Measurements from ENCODE around the gene KIRREL3. TPM values are rescaled to one million over a fixed set of nuclear protein-coding genes. Genes with fewer than 3 reads are reported as not detected.

Gene KIRREL3
- polyA plus RNA-seq, 1 donor (not counting 4 experiments of a cell fraction or from before 2014, with no cell fraction given) = 0.04 TPM

- no peak overlapping the region for H2AFZ ChIP-seq (ENCODE audit: control insufficient read depth, low read length)
- H3K9me1 ChIP-seq (ENCODE audit: control insufficient read depth, extremely low read depth, insufficient read depth, low read length) = no peaks in the 10 kb centered on the region
- dilution Hi-C loops (cut with MboI; ENCODE audit: extremely low pct_ligation_motif_present, low sequenced_read_pairs) = no loop called here
- H3K4me1 ChIP-seq (ENCODE audit: control insufficient read depth, extremely low read depth, insufficient read depth, low read length) = no peaks in the 10 kb centered on the region
- no peak for DNase-seq (ENCODE audit: low read depth, low spot score)
- TF ChIP-seq, protein P1, sequence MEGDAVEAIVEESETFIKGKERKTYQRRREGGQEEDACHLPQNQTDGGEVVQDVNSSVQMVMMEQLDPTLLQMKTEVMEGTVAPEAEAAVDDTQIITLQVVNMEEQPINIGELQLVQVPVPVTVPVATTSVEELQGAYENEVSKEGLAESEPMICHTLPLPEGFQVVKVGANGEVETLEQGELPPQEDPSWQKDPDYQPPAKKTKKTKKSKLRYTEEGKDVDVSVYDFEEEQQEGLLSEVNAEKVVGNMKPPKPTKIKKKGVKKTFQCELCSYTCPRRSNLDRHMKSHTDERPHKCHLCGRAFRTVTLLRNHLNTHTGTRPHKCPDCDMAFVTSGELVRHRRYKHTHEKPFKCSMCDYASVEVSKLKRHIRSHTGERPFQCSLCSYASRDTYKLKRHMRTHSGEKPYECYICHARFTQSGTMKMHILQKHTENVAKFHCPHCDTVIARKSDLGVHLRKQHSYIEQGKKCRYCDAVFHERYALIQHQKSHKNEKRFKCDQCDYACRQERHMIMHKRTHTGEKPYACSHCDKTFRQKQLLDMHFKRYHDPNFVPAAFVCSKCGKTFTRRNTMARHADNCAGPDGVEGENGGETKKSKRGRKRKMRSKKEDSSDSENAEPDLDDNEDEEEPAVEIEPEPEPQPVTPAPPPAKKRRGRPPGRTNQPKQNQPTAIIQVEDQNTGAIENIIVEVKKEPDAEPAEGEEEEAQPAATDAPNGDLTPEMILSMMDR (optimal IDR thresholded peaks at IDR 0.05 in 1 of 3, IDR thresholded peaks at IDR 0.05 in 1 of 3, conservative IDR thresholded peaks at IDR 0.05 in 1 of 3; ENCODE audit: extremely low read depth in 1 of 3, insufficient read depth in 2 of 3, low read length in 3 of 3) = no peak
- no peak for TF ChIP-seq EZH2 (IDR thresholded peaks at IDR 0.05; ENCODE audit: low read length)
- no peak overlapping the region for H3K4me2 ChIP-seq (ENCODE audit: control insufficient read depth, extremely low read depth, insufficient read depth, low read depth, low read length)
- H3K9me3 ChIP-seq (ENCODE audit: control insufficient read depth, low read depth, low read length) = no peaks in the 10 kb centered on the region
- H3K79me2 ChIP-seq (ENCODE audit: control insufficient read depth, insufficient read depth, low read length) = no peaks in the 10 kb centered on the region
- no peak overlapping the region for H3K4me3 ChIP-seq (ENCODE audit: control insufficient read depth in 2 of 3, extremely low read depth in 1 of 3, insufficient read depth in 2 of 3, low read depth in 1 of 3, low read length in 3 of 3)
- H3K27me3 ChIP-seq (ENCODE audit: control insufficient read depth, extremely low read depth, insufficient read depth, low read length) = peaks cover 15% of the 10 kb centered on the region
- H3K36me3 ChIP-seq (ENCODE audit: control insufficient read depth in 2 of 2, extremely low read depth in 1 of 2, insufficient read depth in 2 of 2, low read length in 2 of 2) = no peaks in the 10 kb centered on the region
- no peak overlapping the region for H3K27ac ChIP-seq (ENCODE audit: control insufficient read depth, insufficient read depth, low read length)
- no peaks in the 10 kb centered on the region for H4K20me1 ChIP-seq (ENCODE audit: control insufficient read depth, extremely low read depth, insufficient read depth, low read length)
- no peak for FAIRE-seq
- no peak overlapping the region for H3K9ac ChIP-seq (ENCODE audit: control insufficient read depth, extremely low read depth, insufficient read depth, low read length)
These were observed 387.3 kb downstream of the KIRREL3 start for GRCh38 chr11:126613272-126613671.

- FAIRE-seq (no peak), DNase-seq (ENCODE audit: low read depth, low spot score) (no peak)
- no peak overlapping the region for H3K27ac ChIP-seq (ENCODE audit: control insufficient read depth, insufficient read depth, low read length)
- H3K4me2 ChIP-seq (ENCODE audit: control insufficient read depth, extremely low read depth, insufficient read depth, low read depth, low read length) = no peak overlapping the region
- TF ChIP-seq, protein P1 (optimal IDR thresholded peaks at IDR 0.05 in 1 of 3, IDR thresholded peaks at IDR 0.05 in 1 of 3, conservative IDR thresholded peaks at IDR 0.05 in 1 of 3; ENCODE audit: extremely low read depth in 1 of 3, insufficient read depth in 2 of 3, low read length in 3 of 3) = no peak
- no peak for TF ChIP-seq EZH2 (IDR thresholded peaks at IDR 0.05; ENCODE audit: low read length)
- dilution Hi-C loops (cut with MboI; ENCODE audit: extremely low pct_ligation_motif_present, low sequenced_read_pairs) = no loop called here
- H3K27me3 ChIP-seq (ENCODE audit: control insufficient read depth, extremely low read depth, insufficient read depth, low read length) = peaks cover 15% of the 10 kb centered on the region
- H2AFZ ChIP-seq (ENCODE audit: control insufficient read depth, low read length) = no peak overlapping the region
- no peaks in the 10 kb centered on the region for H3K79me2 ChIP-seq (ENCODE audit: control insufficient read depth, insufficient read depth, low read length)
- no peaks in the 10 kb centered on the region for H3K9me1 ChIP-seq (ENCODE audit: control insufficient read depth, extremely low read depth, insufficient read depth, low read length)
- no peaks in the 10 kb centered on the region for H4K20me1 ChIP-seq (ENCODE audit: control insufficient read depth, extremely low read depth, insufficient read depth, low read length)
- no peaks in the 10 kb centered on the region for H3K4me1 ChIP-seq (ENCODE audit: control insufficient read depth, extremely low read depth, insufficient read depth, low read length)
- H3K36me3 ChIP-seq (ENCODE audit: control insufficient read depth in 2 of 2, extremely low read depth in 1 of 2, insufficient read depth in 2 of 2, low read length in 2 of 2) = no peaks in the 10 kb centered on the region
- no peaks in the 10 kb centered on the region for H3K9me3 ChIP-seq (ENCODE audit: control insufficient read depth, low read depth, low read length)
- H3K9ac ChIP-seq (ENCODE audit: control insufficient read depth, extremely low read depth, insufficient read depth, low read length) = no peak overlapping the region
- no peak overlapping the region for H3K4me3 ChIP-seq (ENCODE audit: control insufficient read depth in 2 of 3, extremely low read depth in 1 of 3, insufficient read depth in 2 of 3, low read depth in 1 of 3, low read length in 3 of 3)
These were observed 387.9 kb downstream of the KIRREL3 start for GRCh38 chr11:126612671-126613070.
